Bronchial epithelial cell (primary cell): Measurements from ENCODE around the gene GMDS. TPM values are rescaled to one million over a fixed set of nuclear protein-coding genes. Genes with fewer than 3 reads are reported as not detected.

ENCODE experiments used
- DNase-seq: peaks from one replicate; pipeline ENCODE4 v3.0.0-alpha.2; 2010; ENCODE audit warnings: low read depth
- FAIRE-seq: peaks from 2 replicates; lab custom pipeline; 2011; peaks lifted over from hg19 to GRCh38; lab: Jason Lieb, UNC
- H3K27me3 ChIP-seq: 2 replicates; pipeline ENCODE4 v1.5.1; 2011; ENCODE audit warnings: low read length; ENCODE audit not compliant: control insufficient read depth, insufficient read depth
- H3K36me3 ChIP-seq: 2 replicates; pipeline ENCODE4 v1.5.1; 2011; ENCODE audit warnings: low read length; ENCODE audit not compliant: control insufficient read depth, insufficient read depth
- H3K4me3 ChIP-seq: 2 replicates; pipeline ENCODE4 v1.5.1; 2011; ENCODE audit warnings: mild to moderate bottlenecking, low read depth, low read length, control low read depth
- CTCF ChIP-seq: IDR thresholded peaks from 2 replicates; pipeline ENCODE4 v1.5.1; 2011; ENCODE audit warnings: mild to moderate bottlenecking, moderate library complexity, low read length, control low read depth, inconsistent platforms; ENCODE audit not compliant: insufficient read depth, severe bottlenecking
- total RNA-seq: library from RNA; depleted of rRNA; stranded (reverse); fragments of >200 nt; gene quantifications from 2 replicates; pipeline ENCODE4 v1.2.1, GENCODE V29; 2014

The GMDS gene
- total RNA-seq, 1 donor from 2014 or later = 8.2 TPM

GRCh38 chr6:2094642-2095041 lies 150.8 kb downstream of the GMDS start:
- no peaks in the 10 kb centered on the region for H3K27me3 ChIP-seq
- no peak overlapping the region for H3K4me3 ChIP-seq
- H3K36me3 ChIP-seq = no peaks in the 10 kb centered on the region
- FAIRE-seq = no peak
- no peak for DNase-seq
- TF ChIP-seq CTCF = no peak

GRCh38 chr6:2086326-2086965 lies 159.0 kb downstream of the GMDS start:
- Histone ChIP-seq H3K27me3 (no peaks in the 10 kb centered on the region), H3K36me3 (no peaks in the 10 kb centered on the region), H3K4me3 (no peak overlapping the region)
- DNase-seq (no peak), FAIRE-seq (no peak)
- no peak for TF ChIP-seq CTCF

- DNase-seq (peak; percentile 57), FAIRE-seq (no peak)
- Histone ChIP-seq H3K27me3 (no peaks in the 10 kb centered on the region), H3K36me3 (no peaks in the 10 kb centered on the region), H3K4me3 (no peak overlapping the region)
- TF ChIP-seq CTCF = no peak
These were observed 159.7 kb downstream of the GMDS start for GRCh38 chr6:2085657-2086056.

GRCh38 chr6:2081155-2082138 lies 164.0 kb downstream of the GMDS start:
- Histone ChIP-seq H3K4me3 (no peak overlapping the region), H3K27me3 (no peaks in the 10 kb centered on the region), H3K36me3 (no peaks in the 10 kb centered on the region)
- DNase-seq (no peak), FAIRE-seq (no peak)
- TF ChIP-seq CTCF = no peak

GRCh38 chr6:2078888-2079287 lies 166.5 kb downstream of the GMDS start:
- Histone ChIP-seq H3K4me3 (no peak overlapping the region), H3K36me3 (no peaks in the 10 kb centered on the region), H3K27me3 (no peaks in the 10 kb centered on the region)
- DNase-seq = no peak
- TF ChIP-seq CTCF = no peak
- FAIRE-seq = no peak
